WI38 (cell line): ENCODE measurements around the gene NID2.

Source experiments
- H3K4me3 ChIP-seq: 2 replicates; pipeline ENCODE4 v1.5.1; 2011; ENCODE audit warnings: low read depth, mild to moderate bottlenecking, control low read depth, low read length
- TF ChIP-seq, protein P1 (sequence below): IDR thresholded peaks from 2 replicates; pipeline ENCODE4 v1.5.1; 2012; ENCODE audit warnings: low read depth, mild to moderate bottlenecking, control low read depth, low read length

The NID2 gene

GRCh38 chr14:52072266-52072780 lies 3.5 kb upstream of the NID2 start:
- TF ChIP-seq, protein P1, sequence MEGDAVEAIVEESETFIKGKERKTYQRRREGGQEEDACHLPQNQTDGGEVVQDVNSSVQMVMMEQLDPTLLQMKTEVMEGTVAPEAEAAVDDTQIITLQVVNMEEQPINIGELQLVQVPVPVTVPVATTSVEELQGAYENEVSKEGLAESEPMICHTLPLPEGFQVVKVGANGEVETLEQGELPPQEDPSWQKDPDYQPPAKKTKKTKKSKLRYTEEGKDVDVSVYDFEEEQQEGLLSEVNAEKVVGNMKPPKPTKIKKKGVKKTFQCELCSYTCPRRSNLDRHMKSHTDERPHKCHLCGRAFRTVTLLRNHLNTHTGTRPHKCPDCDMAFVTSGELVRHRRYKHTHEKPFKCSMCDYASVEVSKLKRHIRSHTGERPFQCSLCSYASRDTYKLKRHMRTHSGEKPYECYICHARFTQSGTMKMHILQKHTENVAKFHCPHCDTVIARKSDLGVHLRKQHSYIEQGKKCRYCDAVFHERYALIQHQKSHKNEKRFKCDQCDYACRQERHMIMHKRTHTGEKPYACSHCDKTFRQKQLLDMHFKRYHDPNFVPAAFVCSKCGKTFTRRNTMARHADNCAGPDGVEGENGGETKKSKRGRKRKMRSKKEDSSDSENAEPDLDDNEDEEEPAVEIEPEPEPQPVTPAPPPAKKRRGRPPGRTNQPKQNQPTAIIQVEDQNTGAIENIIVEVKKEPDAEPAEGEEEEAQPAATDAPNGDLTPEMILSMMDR, result no peak
- H3K4me3 ChIP-seq, result no peak overlapping the region

DNA sequence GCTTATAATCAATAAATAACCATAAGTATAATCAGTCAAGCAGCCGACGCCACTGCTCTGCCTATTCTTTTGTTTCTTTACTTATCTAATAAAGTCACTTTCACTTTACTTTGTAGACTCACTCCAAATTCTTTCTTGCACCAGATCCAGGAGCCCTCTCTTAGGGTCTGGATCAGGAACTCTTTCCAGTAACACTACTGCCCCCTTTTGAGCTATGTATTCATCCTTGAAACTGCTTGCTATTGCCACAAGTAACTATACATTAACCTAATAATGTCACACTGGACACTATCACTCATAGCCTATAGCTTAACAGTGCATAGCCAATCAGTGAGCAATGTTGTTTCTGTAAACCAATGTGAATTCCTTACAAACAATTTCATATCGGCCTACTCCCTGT lies 2.8 kb upstream of the NID2 start:
- TF ChIP-seq, protein P1, result no peak
- no peak overlapping the region for H3K4me3 ChIP-seq

DNA sequence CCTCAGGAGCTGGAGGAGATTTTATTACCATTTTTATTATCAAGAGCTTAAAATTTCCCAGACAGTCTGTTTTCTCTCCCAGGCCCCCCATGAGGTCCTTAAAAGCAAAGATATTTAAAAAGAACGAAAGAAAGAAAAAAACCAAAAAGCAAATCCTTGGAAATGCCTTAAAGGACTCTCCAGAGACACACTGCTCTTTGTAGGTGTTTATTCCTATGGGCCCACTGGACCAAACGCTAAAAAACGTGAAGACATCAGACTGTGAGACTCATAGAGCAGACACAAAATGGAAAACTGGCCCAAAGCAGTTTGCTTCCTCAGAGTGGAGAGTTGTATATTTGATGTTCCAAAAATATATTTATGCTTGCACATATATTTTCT lies 1.2 kb upstream of the NID2 start:
- peak overlapping the region; percentile 90 for H3K4me3 ChIP-seq
- TF ChIP-seq, protein P1, result no peak

DNA sequence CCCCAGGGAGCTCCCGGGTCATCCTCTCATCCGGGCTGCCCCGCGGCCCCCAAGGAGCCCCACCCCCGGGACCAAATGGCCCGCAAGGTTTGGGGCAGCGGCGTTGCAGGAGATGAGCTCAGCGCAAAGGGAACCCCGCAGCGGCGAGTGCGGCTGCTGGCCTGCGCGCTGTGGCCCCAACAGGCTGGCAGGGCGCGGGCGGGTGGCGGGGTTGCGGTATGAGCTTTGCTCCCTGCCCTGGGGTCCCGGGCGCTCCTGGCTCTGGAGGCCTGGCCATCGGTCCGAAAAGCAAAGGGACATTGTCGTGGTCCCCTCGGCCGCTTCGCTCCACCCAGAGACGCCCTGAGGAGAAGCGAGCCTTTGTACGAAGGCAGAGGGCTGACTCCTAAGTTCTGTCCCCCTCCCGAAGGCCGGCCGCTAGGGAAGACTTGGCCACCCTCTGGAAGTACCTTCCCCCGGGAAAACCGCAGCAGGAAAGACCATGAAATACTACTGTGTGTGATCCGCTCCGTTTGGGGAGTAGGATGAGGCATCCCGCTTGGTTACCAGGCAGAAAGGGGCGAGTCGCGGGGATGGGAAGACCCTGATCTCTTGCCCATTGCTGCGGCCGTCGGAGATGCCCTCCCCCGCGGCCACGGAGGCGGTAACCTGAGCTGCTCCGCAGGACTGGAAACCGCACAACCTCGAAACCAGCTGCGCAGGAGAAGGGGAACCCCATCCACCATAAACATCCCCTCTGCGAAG lies 620 bp upstream of the NID2 start:
- TF ChIP-seq, protein P1, result no peak
- peak overlapping the region; percentile 90 for H3K4me3 ChIP-seq

DNA sequence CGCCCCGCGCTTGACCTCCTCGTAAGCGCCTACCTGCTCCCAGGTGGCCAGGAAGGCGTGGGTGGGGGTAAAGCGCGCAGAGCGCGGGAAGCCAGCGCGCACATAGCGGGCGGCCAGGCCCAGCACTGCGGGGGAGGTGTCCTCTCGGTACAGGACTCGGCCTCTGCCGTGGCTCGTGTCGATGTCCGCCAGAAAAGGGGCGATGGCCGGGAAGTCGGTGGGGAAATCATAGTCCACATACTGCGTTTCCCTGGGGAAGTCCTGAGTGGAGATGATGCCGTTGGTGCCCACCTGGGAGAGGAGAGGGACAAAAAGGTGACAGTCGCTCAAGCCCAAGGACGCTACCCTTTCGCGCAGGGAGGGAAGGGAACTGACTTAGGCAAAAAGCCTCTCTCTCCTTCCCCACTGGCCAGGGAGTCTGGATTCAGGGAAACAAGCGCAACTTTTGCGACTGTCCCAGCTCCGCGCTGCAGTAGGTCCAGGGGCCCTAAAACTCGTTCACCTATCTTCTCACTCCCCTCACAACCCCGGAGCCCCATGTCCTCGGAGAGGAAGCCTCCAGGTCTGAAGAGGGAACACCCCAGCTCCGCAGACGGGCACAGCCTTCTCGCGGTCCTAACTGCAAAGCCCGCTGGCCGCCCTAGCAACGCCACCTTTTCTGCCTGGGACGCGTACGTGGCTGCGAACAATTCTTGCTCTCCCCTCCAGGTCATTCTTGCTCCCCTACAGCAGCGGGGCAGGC lies 815 bp downstream of the NID2 start:
- H3K4me3 ChIP-seq, result peak overlapping the region; percentile 90
- TF ChIP-seq, protein P1, result no peak

GRCh38 chr14:52064174-52064573 lies 4.7 kb downstream of the NID2 start:
- no peak overlapping the region for H3K4me3 ChIP-seq
- TF ChIP-seq, protein P1, result no peak

- TF ChIP-seq, protein P1, result no peak
- no peak overlapping the region for H3K4me3 ChIP-seq
These were observed 5.8 kb downstream of the NID2 start for GRCh38 chr14:52063052-52063462.
